GM23338 (cell line): ENCODE measurements around the gene KNOP1. TPM values are rescaled to one million over a fixed set of nuclear protein-coding genes. Genes with fewer than 3 reads are reported as not detected.

Source experiments
- ATAC-seq: fragments of 200-7000 bp; cut with Tn5 transposase; 3 replicates; pipeline ENCODE4 v1.9.1; 2020
- DNase-seq: peaks from one replicate; pipeline ENCODE4 v3.0.0-alpha.2; 2015; ENCODE audit warnings: low spot score
- H2AFZ ChIP-seq: fragments of 200-600 bp; sonication (generic); 2 replicates; pipeline ENCODE4 v1.8.0; 2016; ENCODE audit warnings: antibody characterized with exemption, mild to moderate bottlenecking, moderate library complexity
- H3F3A ChIP-seq: fragments of 200-600 bp; sonication (generic); replicated peaks from 2 replicates; pipeline ENCODE4 v1.8.0; 2017; ENCODE audit warnings: antibody characterized with exemption, mixed run types, low read depth
- H3K27ac ChIP-seq: fragments of 200-600 bp; sonication (generic); 2 replicates; pipeline ENCODE4 v1.6.1; 2016; ENCODE audit warnings: low read depth
- H3K27me3 ChIP-seq: fragments of 200-600 bp; sonication (generic); 2 replicates; pipeline ENCODE4 v1.8.0; 2016; ENCODE audit warnings: mild to moderate bottlenecking, mixed run types, moderate library complexity; ENCODE audit not compliant: insufficient read depth
- H3K36me3 ChIP-seq: fragments of 200-600 bp; sonication (generic); 2 replicates; pipeline ENCODE4 v1.8.0; 2016; ENCODE audit warnings: mild to moderate bottlenecking; ENCODE audit not compliant: insufficient read depth
- H3K4me1 ChIP-seq: fragments of 200-600 bp; sonication (generic); 2 replicates; pipeline ENCODE4 v1.8.0; 2016; ENCODE audit warnings: mild to moderate bottlenecking, moderate library complexity; ENCODE audit not compliant: insufficient read depth
- H3K4me2 ChIP-seq: fragments of 200-600 bp; sonication (generic); 2 replicates; pipeline ENCODE4 v1.7.1; 2017; ENCODE audit warnings: mixed run types
- H3K4me3 ChIP-seq: fragments of 200-600 bp; sonication (generic); 2 replicates; pipeline ENCODE4 v1.6.1; 2016; ENCODE audit warnings: mixed run types
- H3K79me2 ChIP-seq: fragments of 200-600 bp; sonication (generic); replicated peaks from 2 replicates; pipeline ENCODE4 v1.8.0; 2017; ENCODE audit warnings: mild to moderate bottlenecking; ENCODE audit not compliant: insufficient read depth
- H3K9me2 ChIP-seq: fragments of 200-600 bp; sonication (generic); 2 replicates; pipeline ENCODE4 v1.8.0; 2017; ENCODE audit not compliant: insufficient read depth
- H4K20me1 ChIP-seq: fragments of 200-600 bp; sonication (generic); replicated peaks from 2 replicates; pipeline ENCODE4 v1.8.0; 2017; ENCODE audit warnings: mild to moderate bottlenecking; ENCODE audit not compliant: insufficient read depth
- H3K27ac Mint-ChIP-seq: 2 replicates; pipeline ENCODE4 v1.8.0; 2020; ENCODE audit warnings: inconsistent platforms, mild to moderate bottlenecking, moderate library complexity, mixed read lengths
- H3K27me3 Mint-ChIP-seq: 3 replicates; pipeline ENCODE4 v1.8.0; 2022; ENCODE audit warnings: low read depth, mild to moderate bottlenecking, moderate library complexity, mixed read lengths, inconsistent platforms; ENCODE audit not compliant: insufficient read depth, poor library complexity
- H3K36me3 Mint-ChIP-seq: 3 replicates; pipeline ENCODE4 v1.8.0; 2021; ENCODE audit warnings: low read depth, mild to moderate bottlenecking, inconsistent platforms, moderate library complexity, mixed read lengths
- H3K4me1 Mint-ChIP-seq: 3 replicates; pipeline ENCODE4 v1.8.0; 2020; ENCODE audit warnings: mild to moderate bottlenecking, inconsistent platforms, mixed read lengths
- H3K4me3 Mint-ChIP-seq: 3 replicates; pipeline ENCODE4 v1.8.0; 2021; ENCODE audit warnings: moderate library complexity, mild to moderate bottlenecking, inconsistent platforms, mixed read lengths
- H3K9me3 Mint-ChIP-seq: 3 replicates; pipeline ENCODE4 v1.8.0; 2020; ENCODE audit warnings: moderate library complexity, mild to moderate bottlenecking, inconsistent platforms, mixed read lengths
- CREB1 ChIP-seq: fragments of 250-450 bp; sonication (Bioruptor Pico); IDR thresholded peaks from 2 replicates; pipeline ENCODE4 v1.5.0; 2020; ENCODE audit warnings: low read depth, mild to moderate bottlenecking, moderate library complexity
- CTCF ChIP-seq, 2 experiments: fragments of 200-600 bp in 1 of 2; sonication (generic) in 1 of 2; conservative IDR thresholded peaks; 2 replicates each; pipeline versions ENCODE4 v1.5.1 to v1.6.1; 2016 to 2017; ENCODE audit warnings: antibody characterized with exemption in 2 of 2, low read depth in 2 of 2, mild to moderate bottlenecking in 2 of 2, moderate library complexity in 1 of 2
- ETS1 ChIP-seq: IDR thresholded peaks from 2 replicates; pipeline ENCODE4 v1.6.1; 2016; ENCODE audit warnings: antibody characterized with exemption
- EZH2 ChIP-seq: fragments of 200-600 bp; sonication (generic); IDR thresholded peaks from one replicate; pipeline ENCODE4 v1.8.0; 2017; ENCODE audit warnings: antibody characterized with exemption, mild to moderate bottlenecking, low read depth; ENCODE audit not compliant: unreplicated experiment
- EZH2phosphoT487 ChIP-seq: fragments of 200-600 bp; sonication (generic); IDR thresholded peaks from one replicate; pipeline ENCODE4 v1.8.1; 2018; ENCODE audit warnings: antibody characterized with exemption; ENCODE audit not compliant: unreplicated experiment
- JUNB ChIP-seq: IDR thresholded peaks from one replicate; pipeline ENCODE4 v1.6.1; 2016; ENCODE audit warnings: antibody characterized with exemption; ENCODE audit not compliant: unreplicated experiment
- NANOG ChIP-seq: IDR thresholded peaks from 2 replicates; pipeline ENCODE4 v1.6.1; 2016; ENCODE audit warnings: antibody characterized with exemption, borderline replicate concordance
- POLR2AphosphoS5 ChIP-seq: IDR thresholded peaks from 2 replicates; pipeline ENCODE4 v1.6.1; 2016; ENCODE audit warnings: antibody characterized with exemption, low read depth
- REST ChIP-seq: IDR thresholded peaks from one replicate; pipeline ENCODE4 v1.6.1; 2018; ENCODE audit warnings: antibody characterized with exemption; ENCODE audit not compliant: unreplicated experiment
- STAT1 ChIP-seq: IDR thresholded peaks from one replicate; pipeline ENCODE4 v1.6.1; 2016; ENCODE audit warnings: antibody characterized with exemption; ENCODE audit not compliant: unreplicated experiment
- ZNF114 ChIP-seq: fragments of 250-450 bp; sonication (Bioruptor Pico); IDR thresholded peaks from 2 replicates; pipeline ENCODE4 v1.5.0; 2020; ENCODE audit warnings: mild to moderate bottlenecking, moderate library complexity
- ZNF331 ChIP-seq: fragments of 250-450 bp; sonication (Bioruptor Pico); IDR thresholded peaks from 2 replicates; pipeline ENCODE4 v1.5.0; 2020; ENCODE audit warnings: low read depth, mild to moderate bottlenecking, moderate library complexity
- ZNF462 ChIP-seq: fragments of 250-450 bp; sonication (Bioruptor Pico); IDR thresholded peaks from 2 replicates; pipeline ENCODE4 v1.5.0; 2020; ENCODE audit warnings: mild to moderate bottlenecking, moderate library complexity
- polyA plus RNA-seq: library from polyadenylated mRNA; unstranded; fragments of >200 nt; fragmentation: Nextera tagmentation; extraction: Ambion mirVana; gene quantifications from 2 replicates; pipeline ENCODE4 v1.2.1, GENCODE V29; 2016
- total RNA-seq: library from RNA; depleted of rRNA; stranded (reverse); fragments of >200 nt; shearing (Covaris generic); gene quantifications from 2 replicates; pipeline ENCODE4 v1.2.3, GENCODE V29; 2014

KNOP1 gene
- total and polyA plus RNA-seq, 2 experiments from 2014 or later = 57.7 to 190 TPM

GRCh38 chr16:19710191-19710908 is 7.7 kb downstream of the KNOP1 start:
- peaks cover 67% of the 10 kb centered on the region for H3K4me1 Mint-ChIP-seq
- peaks cover 7% of the 10 kb centered on the region; the same call in 1 of the 2 replicates for H3F3A ChIP-seq
- H3K4me2 ChIP-seq = 0 out of 2 replicates have a peak overlapping the region, but pooled peaks have one; percentile 38
- peak overlapping the region; percentile 63; the same call in 1 of the 2 replicates for H3K27ac ChIP-seq
- no peak overlapping the region for H3K4me3 ChIP-seq
- peaks cover 95% of the 10 kb centered on the region for H3K79me2 ChIP-seq
- H3K27ac Mint-ChIP-seq = peak overlapping the region; percentile 84
- peaks cover 24% of the 10 kb centered on the region for H3K27me3 Mint-ChIP-seq
- TF ChIP-seq NANOG = no peak
- TF ChIP-seq ETS1 = no peak
- no peak for TF ChIP-seq ZNF331 (CRISPR knock-in tag)
- no peak for TF ChIP-seq CREB1 (CRISPR knock-in tag)
- no peak for TF ChIP-seq REST
- no peak for TF ChIP-seq EZH2phosphoT487
- no peak for TF ChIP-seq EZH2
- no peak for TF ChIP-seq ZNF462 (CRISPR knock-in tag)
- no peak for TF ChIP-seq POLR2AphosphoS5
- TF ChIP-seq CTCF (conservative IDR thresholded peaks at IDR 0.05; ENCODE audit: low read depth in 2 of 2) = no peak
- TF ChIP-seq ZNF114 = no peak
- no peak for TF ChIP-seq STAT1
- no peak for TF ChIP-seq JUNB
- H3K36me3 ChIP-seq = peaks cover 41% of the 10 kb centered on the region
- H4K20me1 ChIP-seq = peaks cover 67% of the 10 kb centered on the region
- H3K27me3 ChIP-seq = no peaks in the 10 kb centered on the region
- peaks cover 98% of the 10 kb centered on the region for H3K36me3 Mint-ChIP-seq
- no peak overlapping the region for H2AFZ ChIP-seq
- H3K9me3 Mint-ChIP-seq = no peaks in the 10 kb centered on the region
- DNase-seq (peak; percentile 48), ATAC-seq (peak; percentile 63)
- H3K4me1 ChIP-seq = peaks cover 41% of the 10 kb centered on the region
- peak overlapping the region; percentile 28; the same call in 1 of the 3 replicates for H3K4me3 Mint-ChIP-seq
- H3K9me2 ChIP-seq = no peaks in the 10 kb centered on the region
